Measurements from ENCODE around the gene NPAS2.

Gene NPAS2

GRCh38 chr2:100983684-100984310, 163.9 kb downstream of the NPAS2 start:
- DNase-seq (ENCODE audit: low read depth in 1 of 2, low spot score in 1 of 2): no peak

- peak; percentile 38 to 70 for DNase-seq (ENCODE audit: low read depth in 1 of 2, low spot score in 1 of 2)
Observed at GRCh38 chr2:100984892-100985307, 165.0 kb downstream of the NPAS2 start.

GRCh38 chr2:100986157-100986556, 166.2 kb downstream of the NPAS2 start:
- no peak for DNase-seq (ENCODE audit: low read depth in 1 of 2, low spot score in 1 of 2)

GRCh38 chr2:100987536-100987935, 167.6 kb downstream of the NPAS2 start:
- DNase-seq (ENCODE audit: low read depth in 1 of 2, low spot score in 1 of 2): no peak

- DNase-seq (ENCODE audit: low read depth in 1 of 2, low spot score in 1 of 2): no peak
Observed at GRCh38 chr2:100987974-100988373, 168.0 kb downstream of the NPAS2 start.

- DNase-seq (ENCODE audit: low read depth in 1 of 2, low spot score in 1 of 2): no peak
Observed at GRCh38 chr2:100988630-100989417, 168.9 kb downstream of the NPAS2 start.

- DNase-seq (ENCODE audit: low read depth in 1 of 2, low spot score in 1 of 2): no peak
Observed at GRCh38 chr2:100989666-100990065, 169.7 kb downstream of the NPAS2 start.

- DNase-seq (ENCODE audit: low read depth in 1 of 2, low spot score in 1 of 2): no peak
Observed at GRCh38 chr2:100990166-100990565, 170.2 kb downstream of the NPAS2 start.

- no peak for DNase-seq (ENCODE audit: low read depth in 1 of 2, low spot score in 1 of 2)
Observed at GRCh38 chr2:100990650-100991403, 170.9 kb downstream of the NPAS2 start.

GRCh38 chr2:100991404-100991773, 171.4 kb downstream of the NPAS2 start:
- DNase-seq (ENCODE audit: low read depth in 1 of 2, low spot score in 1 of 2): no peak

- no peak for DNase-seq (ENCODE audit: low read depth in 1 of 2, low spot score in 1 of 2)
Observed at GRCh38 chr2:100992262-100992661, 172.3 kb downstream of the NPAS2 start.

- DNase-seq (ENCODE audit: low read depth in 1 of 2, low spot score in 1 of 2): no peak
Observed at GRCh38 chr2:100993294-100993693, 173.4 kb downstream of the NPAS2 start.

GRCh38 chr2:100995309-100996075, 175.6 kb downstream of the NPAS2 start:
- no peak for DNase-seq (ENCODE audit: low read depth in 1 of 2, low spot score in 1 of 2)

- DNase-seq (ENCODE audit: low read depth in 1 of 2, low spot score in 1 of 2): no peak
Observed at GRCh38 chr2:100997509-100998234, 177.7 kb downstream of the NPAS2 start.

- no peak for DNase-seq (ENCODE audit: low read depth in 1 of 2, low spot score in 1 of 2)
Observed at GRCh38 chr2:100998235-100998573, 178.3 kb downstream of the NPAS2 start.

- DNase-seq (ENCODE audit: low read depth in 1 of 2, low spot score in 1 of 2): no peak
Observed at GRCh38 chr2:100999995-101000394, 180.1 kb downstream of the NPAS2 start.

- peak; percentile 85 to 90 for DNase-seq (ENCODE audit: low read depth in 1 of 2, low spot score in 1 of 2)
Observed at GRCh38 chr2:101001691-101002561, 182.0 kb downstream of the NPAS2 start, which contains the start of gene RPL31. TSS of gene RPL31 (plus strand) at chr2:101002289. CDS start at chr2:101002702, 413 bp downstream.

GRCh38 chr2:101002562-101003277, 182.8 kb downstream of the NPAS2 start:
- DNase-seq (ENCODE audit: low read depth in 1 of 2, low spot score in 1 of 2): no peak

- DNase-seq (ENCODE audit: low read depth in 1 of 2, low spot score in 1 of 2): no peak
Observed at GRCh38 chr2:101003278-101003775, 183.4 kb downstream of the NPAS2 start.

Data from stimulated activated CD4-positive, alpha-beta T cell treated with anti-CD3 and anti-CD28 coated beads, Interleukin-15, amount 100 ng/mL, for 1 hour (primary cell).